Progenitor cell of endocrine pancreas (in vitro differentiated cells): Measurements from ENCODE around the gene CNTNAP2. TPM values are rescaled to one million over a fixed set of nuclear protein-coding genes. Genes with fewer than 3 reads are reported as not detected.

Source experiments
- DNase-seq: peaks from one replicate; pipeline ENCODE4 v3.0.0; 2021; ENCODE audit warnings: low spot score; ENCODE audit not compliant: unreplicated experiment
- H3K27ac Mint-ChIP-seq: 2 replicates; pipeline ENCODE4 v1.8.0; 2021; ENCODE audit warnings: mild to moderate bottlenecking, moderate library complexity, mixed read lengths
- H3K27me3 Mint-ChIP-seq: 2 replicates; pipeline ENCODE4 v1.8.0; 2021; ENCODE audit warnings: mixed read lengths
- H3K36me3 Mint-ChIP-seq: 2 replicates; pipeline ENCODE4 v1.8.0; 2022; ENCODE audit warnings: mixed read lengths; ENCODE audit not compliant: insufficient read depth
- H3K4me1 Mint-ChIP-seq: 2 replicates; pipeline ENCODE4 v1.8.0; 2021; ENCODE audit warnings: low read depth, mixed read lengths
- H3K4me3 Mint-ChIP-seq: 2 replicates; pipeline ENCODE4 v1.8.0; 2021; ENCODE audit warnings: low read depth, mild to moderate bottlenecking, moderate library complexity, mixed read lengths
- H3K9me3 Mint-ChIP-seq: 2 replicates; pipeline ENCODE4 v1.8.0; 2021; ENCODE audit warnings: low read depth, mixed read lengths
- total RNA-seq: library from RNA; stranded (reverse); gene quantifications from 2 replicates; pipeline ENCODE4 v1.2.1, GENCODE V29; 2021
- TF ChIP-seq, protein P1 (sequence below): fragments of 200-600 bp; sonication (generic); IDR thresholded peaks from one replicate; pipeline ENCODE4 v1.5.0; 2021; ENCODE audit warnings: antibody characterized with exemption, mild to moderate bottlenecking; ENCODE audit not compliant: unreplicated experiment

CNTNAP2 gene
- total RNA-seq, 1 donor from 2014 or later, result 6.5 TPM

DNA sequence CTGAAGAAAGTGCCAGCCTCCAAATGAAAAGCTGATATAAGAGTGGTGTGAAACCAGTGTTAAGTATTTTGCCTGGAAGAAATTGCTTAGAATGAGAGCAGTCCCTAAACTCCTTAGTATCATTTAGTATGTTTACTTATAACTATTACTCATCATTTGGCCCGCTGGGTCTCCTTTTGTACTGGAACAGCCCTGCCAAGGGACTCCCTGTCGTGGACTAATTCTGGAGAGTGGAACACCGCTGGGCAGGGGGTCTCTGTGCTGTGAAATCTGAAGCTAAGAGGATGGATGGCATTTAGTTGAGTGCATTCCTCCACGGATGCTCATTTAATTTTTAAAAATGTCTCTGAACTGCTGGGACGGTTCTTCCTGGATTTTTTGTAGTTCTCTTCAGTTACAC is 1584.1 kb downstream of the CNTNAP2 start:
- no peak overlapping the region for H3K27ac Mint-ChIP-seq
- TF ChIP-seq, protein P1, sequence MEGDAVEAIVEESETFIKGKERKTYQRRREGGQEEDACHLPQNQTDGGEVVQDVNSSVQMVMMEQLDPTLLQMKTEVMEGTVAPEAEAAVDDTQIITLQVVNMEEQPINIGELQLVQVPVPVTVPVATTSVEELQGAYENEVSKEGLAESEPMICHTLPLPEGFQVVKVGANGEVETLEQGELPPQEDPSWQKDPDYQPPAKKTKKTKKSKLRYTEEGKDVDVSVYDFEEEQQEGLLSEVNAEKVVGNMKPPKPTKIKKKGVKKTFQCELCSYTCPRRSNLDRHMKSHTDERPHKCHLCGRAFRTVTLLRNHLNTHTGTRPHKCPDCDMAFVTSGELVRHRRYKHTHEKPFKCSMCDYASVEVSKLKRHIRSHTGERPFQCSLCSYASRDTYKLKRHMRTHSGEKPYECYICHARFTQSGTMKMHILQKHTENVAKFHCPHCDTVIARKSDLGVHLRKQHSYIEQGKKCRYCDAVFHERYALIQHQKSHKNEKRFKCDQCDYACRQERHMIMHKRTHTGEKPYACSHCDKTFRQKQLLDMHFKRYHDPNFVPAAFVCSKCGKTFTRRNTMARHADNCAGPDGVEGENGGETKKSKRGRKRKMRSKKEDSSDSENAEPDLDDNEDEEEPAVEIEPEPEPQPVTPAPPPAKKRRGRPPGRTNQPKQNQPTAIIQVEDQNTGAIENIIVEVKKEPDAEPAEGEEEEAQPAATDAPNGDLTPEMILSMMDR, result no peak
- no peaks in the 10 kb centered on the region for H3K27me3 Mint-ChIP-seq
- no peaks in the 10 kb centered on the region for H3K4me1 Mint-ChIP-seq
- H3K4me3 Mint-ChIP-seq, result no peak overlapping the region
- peaks cover 15% of the 10 kb centered on the region for H3K9me3 Mint-ChIP-seq
- no peak for DNase-seq
- H3K36me3 Mint-ChIP-seq, result peaks cover under 1% of the 10 kb centered on the region

DNA sequence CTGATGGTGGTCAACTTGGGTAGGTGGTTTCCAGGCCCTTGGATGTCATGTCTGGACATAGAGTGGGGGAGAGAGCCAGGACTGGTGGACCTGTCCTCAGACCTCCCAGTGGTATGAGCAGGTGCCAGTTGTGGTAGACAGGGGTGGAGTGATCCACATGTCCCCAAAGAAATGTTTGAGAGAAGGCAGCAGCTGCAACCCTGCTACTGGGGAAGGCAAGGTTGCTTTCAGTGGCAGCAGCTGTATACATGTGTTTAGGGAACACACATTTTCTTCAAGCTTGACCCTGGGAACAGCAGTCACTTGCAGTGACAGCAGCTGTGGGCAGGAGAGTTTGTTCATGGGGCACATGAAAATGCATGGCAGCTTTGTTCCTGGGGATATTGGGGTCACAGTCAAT is 1591.3 kb downstream of the CNTNAP2 start:
- Mint-ChIP-seq H3K4me3 (no peak overlapping the region), H3K36me3 (peaks cover 1% of the 10 kb centered on the region), H3K27ac (no peak overlapping the region), H3K4me1 (no peaks in the 10 kb centered on the region), H3K9me3 (peaks cover 18% of the 10 kb centered on the region), H3K27me3 (no peaks in the 10 kb centered on the region)
- DNase-seq, result no peak
- TF ChIP-seq, protein P1, result no peak

DNA sequence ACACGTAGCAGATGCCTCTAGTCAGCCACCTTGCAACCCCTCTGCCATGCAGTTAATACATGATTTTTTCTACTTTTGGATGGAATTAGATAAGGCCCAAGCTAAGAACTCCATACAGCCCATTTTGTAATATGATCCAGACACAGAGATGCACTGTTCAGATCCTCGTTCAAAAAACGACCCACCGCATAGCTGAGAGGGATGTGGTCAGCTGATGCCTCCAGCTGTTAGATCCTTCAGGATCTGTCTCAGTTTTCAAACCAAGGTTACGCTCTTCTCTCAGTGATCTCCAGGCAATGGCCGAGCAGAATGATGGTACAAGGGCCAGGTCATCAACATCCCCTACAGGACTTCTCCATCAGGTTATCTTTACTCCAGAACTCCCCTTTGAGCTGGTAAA is 1592.3 kb downstream of the CNTNAP2 start:
- DNase-seq, result no peak
- Mint-ChIP-seq H3K27me3 (no peaks in the 10 kb centered on the region), H3K9me3 (peaks cover 18% of the 10 kb centered on the region), H3K4me1 (no peaks in the 10 kb centered on the region), H3K36me3 (peaks cover 1% of the 10 kb centered on the region), H3K27ac (no peak overlapping the region), H3K4me3 (no peak overlapping the region)
- TF ChIP-seq, protein P1, result no peak

DNA sequence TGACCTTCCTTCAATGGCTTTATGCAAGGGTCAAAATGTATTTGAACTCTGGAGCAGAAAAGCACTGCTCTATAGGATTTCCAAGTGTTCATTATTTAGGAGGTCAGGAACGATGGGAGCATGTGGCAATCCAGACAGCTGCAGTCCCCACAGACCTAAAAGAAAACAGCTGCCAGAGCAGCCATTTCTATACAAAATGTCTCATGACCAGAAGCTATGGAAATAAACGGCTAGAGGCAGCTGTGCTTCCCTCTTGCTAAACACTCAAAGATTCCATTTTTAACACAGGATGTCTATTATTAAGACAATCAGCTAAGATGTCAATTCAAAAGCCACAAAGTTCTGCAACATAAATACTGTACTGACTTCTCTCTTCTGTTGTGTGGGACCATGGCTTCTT is 1594.8 kb downstream of the CNTNAP2 start:
- Mint-ChIP-seq H3K4me3 (no peak overlapping the region), H3K9me3 (no peaks in the 10 kb centered on the region), H3K36me3 (no peaks in the 10 kb centered on the region), H3K27ac (no peak overlapping the region), H3K4me1 (peaks cover under 1% of the 10 kb centered on the region), H3K27me3 (no peaks in the 10 kb centered on the region)
- no peak for DNase-seq
- TF ChIP-seq, protein P1, result no peak

DNA sequence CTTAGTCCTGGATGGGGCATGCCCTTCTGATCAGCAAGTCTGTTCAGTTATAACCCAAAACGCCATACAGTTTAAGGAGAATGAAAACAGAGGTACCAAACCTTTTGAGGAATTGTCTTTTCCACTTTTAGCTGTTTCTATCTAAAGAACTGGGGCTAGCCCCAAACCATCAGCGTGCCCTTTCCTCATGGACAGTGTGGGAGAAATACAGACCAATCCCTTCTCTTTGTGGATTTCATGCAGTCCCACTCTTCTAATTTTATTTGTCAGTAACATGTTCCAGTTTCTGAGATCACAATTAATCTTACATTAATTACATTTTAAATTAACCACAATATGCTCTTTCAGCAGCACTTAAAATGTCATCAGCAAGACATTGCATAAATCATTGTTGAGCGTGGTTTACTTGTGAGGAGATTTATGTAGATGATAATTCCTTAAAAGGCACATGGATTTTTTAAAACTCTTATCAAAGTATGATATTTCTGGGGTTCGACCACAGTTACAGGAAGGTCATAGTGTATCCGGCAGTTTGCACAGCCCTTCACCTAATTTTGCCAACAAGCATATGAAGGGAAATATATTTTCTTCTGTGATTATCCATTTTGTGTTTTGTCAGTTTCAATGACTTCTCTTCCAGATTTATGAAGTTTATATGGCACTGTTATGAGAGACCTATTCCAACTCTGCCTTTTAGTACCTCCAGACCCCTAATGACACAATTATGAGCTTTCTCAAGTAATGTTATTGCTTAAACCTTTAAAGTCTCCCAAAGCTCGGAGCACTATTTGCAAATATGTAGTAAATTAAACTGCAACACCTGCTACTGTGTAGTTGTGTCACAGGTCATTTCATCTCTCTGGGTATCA is 1605.6 kb downstream of the CNTNAP2 start:
- Mint-ChIP-seq H3K9me3 (no peaks in the 10 kb centered on the region), H3K36me3 (no peaks in the 10 kb centered on the region), H3K27ac (no peak overlapping the region), H3K27me3 (no peaks in the 10 kb centered on the region), H3K4me3 (no peak overlapping the region), H3K4me1 (no peaks in the 10 kb centered on the region)
- no peak for DNase-seq
- TF ChIP-seq, protein P1, result no peak
